PC-9 (cell line): ENCODE data around the gene HCN4.

Experiments
- EZH2 ChIP-seq: fragments of 200-600 bp; sonication (generic); IDR thresholded peaks from 2 replicates; pipeline ENCODE4 v1.8.0; 2017; ENCODE audit warnings: antibody characterized with exemption, low read depth
- TF ChIP-seq, protein P1 (sequence below): fragments of 200-600 bp; sonication (generic); conservative IDR thresholded peaks from 2 replicates; pipeline ENCODE4 v1.6.1; 2017; ENCODE audit warnings: mixed run types, antibody characterized with exemption, mild to moderate bottlenecking, moderate library complexity

DNA sequence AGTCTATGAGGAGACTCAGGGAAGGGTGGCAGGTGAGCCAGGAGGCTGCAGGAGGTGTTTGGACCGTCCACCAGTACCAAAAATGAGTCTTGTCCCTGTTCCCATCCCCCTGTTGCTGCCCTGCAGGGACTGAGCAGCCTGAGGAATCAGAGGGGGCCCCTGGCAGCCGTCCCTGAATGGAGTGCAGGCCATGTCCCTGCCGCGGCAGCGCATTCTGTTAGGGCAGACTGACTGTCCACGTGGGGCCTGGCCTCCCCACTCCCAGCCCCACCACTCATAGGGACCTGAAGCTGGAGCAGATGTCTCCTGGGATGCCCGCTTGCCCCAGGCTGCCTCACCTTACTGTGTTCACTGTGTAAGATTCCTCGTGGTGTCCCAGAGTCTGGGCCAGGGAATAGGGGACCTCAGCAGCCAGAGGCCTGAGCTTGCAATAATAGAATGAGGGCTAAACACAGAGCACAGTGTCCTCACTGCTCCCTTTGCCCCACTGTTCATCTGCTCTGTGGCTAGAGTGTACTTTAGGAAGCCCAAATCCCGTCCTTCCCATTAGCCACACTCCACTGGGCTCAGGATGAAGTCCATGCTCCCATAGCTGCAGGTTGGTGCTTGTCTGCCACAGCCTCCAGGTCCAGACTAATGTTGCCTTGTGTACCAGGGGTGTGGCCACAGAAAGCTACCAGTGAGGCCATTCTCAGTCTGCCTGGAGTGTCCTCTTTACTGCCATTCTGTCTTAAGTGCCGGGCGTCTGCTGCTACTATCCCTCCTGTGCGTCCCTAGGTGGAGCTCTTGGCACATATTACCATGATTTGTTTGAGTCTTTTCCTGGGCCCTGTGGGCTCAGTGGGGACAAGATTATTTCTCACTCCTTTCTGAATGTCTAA lies 63.2 kb downstream of the HCN4 start:
- TF ChIP-seq, protein P1, sequence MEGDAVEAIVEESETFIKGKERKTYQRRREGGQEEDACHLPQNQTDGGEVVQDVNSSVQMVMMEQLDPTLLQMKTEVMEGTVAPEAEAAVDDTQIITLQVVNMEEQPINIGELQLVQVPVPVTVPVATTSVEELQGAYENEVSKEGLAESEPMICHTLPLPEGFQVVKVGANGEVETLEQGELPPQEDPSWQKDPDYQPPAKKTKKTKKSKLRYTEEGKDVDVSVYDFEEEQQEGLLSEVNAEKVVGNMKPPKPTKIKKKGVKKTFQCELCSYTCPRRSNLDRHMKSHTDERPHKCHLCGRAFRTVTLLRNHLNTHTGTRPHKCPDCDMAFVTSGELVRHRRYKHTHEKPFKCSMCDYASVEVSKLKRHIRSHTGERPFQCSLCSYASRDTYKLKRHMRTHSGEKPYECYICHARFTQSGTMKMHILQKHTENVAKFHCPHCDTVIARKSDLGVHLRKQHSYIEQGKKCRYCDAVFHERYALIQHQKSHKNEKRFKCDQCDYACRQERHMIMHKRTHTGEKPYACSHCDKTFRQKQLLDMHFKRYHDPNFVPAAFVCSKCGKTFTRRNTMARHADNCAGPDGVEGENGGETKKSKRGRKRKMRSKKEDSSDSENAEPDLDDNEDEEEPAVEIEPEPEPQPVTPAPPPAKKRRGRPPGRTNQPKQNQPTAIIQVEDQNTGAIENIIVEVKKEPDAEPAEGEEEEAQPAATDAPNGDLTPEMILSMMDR = peak; percentile 82
- no peak for TF ChIP-seq EZH2
